Sigmoid colon (tissue), 7 donors: Measurements from ENCODE around the gene NLRP3. TPM values are rescaled to one million over a fixed set of nuclear protein-coding genes. Genes with fewer than 3 reads are reported as not detected.

Experiments used
- DNase-seq: peaks from one replicate; pipeline ENCODE4 v3.0.0-alpha.2; 2019
- H3K27ac ChIP-seq, 4 donors: fragments of 200-600 bp; sonication (generic); one replicate each; pipeline ENCODE4 v1.5.1; 2016 to 2019; ENCODE audit warnings: mild to moderate bottlenecking in 1 of 4
- H3K27me3 ChIP-seq, 3 donors: fragments of 200-600 bp; sonication (generic); one replicate each; pipeline ENCODE4 v1.5.1; 2019; ENCODE audit warnings: mild to moderate bottlenecking in 1 of 3
- H3K36me3 ChIP-seq, 4 donors: fragments of 200-600 bp; sonication (generic); one replicate each; pipeline ENCODE4 v1.5.1; 2016 to 2019
- H3K4me1 ChIP-seq, 4 donors: fragments of 200-600 bp; sonication (generic); one replicate each; pipeline ENCODE4 v1.5.1; 2017 to 2019
- H3K4me3 ChIP-seq, 4 donors: fragments of 200-600 bp; sonication (generic); one replicate each; pipeline ENCODE4 v1.5.1; 2017 to 2019; ENCODE audit warnings: mild to moderate bottlenecking in 2 of 4, moderate library complexity in 1 of 4
- H3K9me3 ChIP-seq, 4 donors: fragments of 200-600 bp in 3 of 4; sonication (generic) in 3 of 4; one replicate each; pipeline versions ENCODE4 v1.5.1 to v1.6.1; 2013 to 2019
- EP300 ChIP-seq, 4 donors: sonication (generic); formaldehyde crosslinking; IDR thresholded peaks; one replicate each; pipeline ENCODE4 v1.6.1; 2017; ENCODE audit warnings: antibody characterized with exemption in 4 of 4
- POLR2A ChIP-seq, 2 donors: fragments of 450-650 bp; IDR thresholded peaks; one replicate each; pipeline ENCODE4 v1.6.1; 2016; ENCODE audit warnings: antibody characterized with exemption in 2 of 2, mild to moderate bottlenecking in 2 of 2, moderate library complexity in 2 of 2
- POLR2AphosphoS5 ChIP-seq, 4 donors: sonication (generic); formaldehyde crosslinking; IDR thresholded peaks; one replicate each; pipeline ENCODE4 v1.6.1; 2017; ENCODE audit warnings: antibody characterized with exemption in 4 of 4
- WGBS, 2 donors: extraction: QIAGEN DNeasy Blood & Tissue Kit; methylation state at CpG; one replicate each; pipeline ENCODE4 v1.1.7; 2013; 5-methylcytosine and 5-hydroxymethylcytosine counted together
- intact Hi-C: fragments of 100-400 bp; cut with DNase I; formaldehyde crosslinking; loops from one replicate; pipeline ENCODE4 v1.15.1; 2023
- polyA plus RNA-seq, 3 donors: library from polyadenylated mRNA; stranded (reverse); fragments of 200-250 nt; gene quantifications; one replicate each; pipeline ENCODE4 v1.2.3, GENCODE V29; 2013
- total RNA-seq, 4 donors: library from RNA; depleted of rRNA; stranded (reverse); fragments of >200 nt; gene quantifications; one replicate each; pipeline ENCODE4 v1.1.0, GENCODE V29; 2016
- TF ChIP-seq, protein P1 (sequence below), 4 experiments: fragments of 450-650 bp in 3 of 4; fragments of 200-600 bp in 1 of 4; IDR thresholded peaks; one replicate each; pipeline ENCODE4 v1.5.1; 2016 to 2019; ENCODE audit warnings: antibody characterized with exemption in 4 of 4, mild to moderate bottlenecking in 3 of 4, moderate library complexity in 2 of 4
- donor health status: healthy with polysubstance abuse.
- donor health status: Bipolar disorder and iron deficiency.
- donor health status: healthy.

Gene NLRP3
- total and polyA plus RNA-seq, 7 donors = 1.1 to 3.3 (median 2.8) TPM

DNA sequence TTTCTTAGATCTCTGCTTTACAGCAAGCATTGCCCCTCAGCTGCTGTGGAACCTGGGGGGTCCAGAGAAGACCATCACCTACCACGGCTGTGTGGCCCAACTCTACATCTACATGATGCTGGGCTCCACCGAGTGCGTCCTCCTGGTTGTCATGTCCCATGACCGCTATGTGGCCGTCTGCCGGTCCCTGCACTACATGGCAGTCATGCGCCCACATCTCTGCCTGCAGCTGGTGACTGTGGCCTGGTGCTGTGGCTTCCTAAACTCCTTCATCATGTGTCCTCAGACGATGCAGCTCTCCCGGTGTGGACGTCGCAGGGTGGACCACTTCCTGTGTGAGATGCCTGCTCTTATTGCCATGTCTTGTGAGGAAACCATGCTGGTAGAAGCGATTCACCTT, 75.4 kb downstream of the NLRP3 start:
- WGBS, 2 donors = 88 to 91% methylated on average over 12 of the region's 12 CpGs
- intact Hi-C loops = no loop called here

DNA sequence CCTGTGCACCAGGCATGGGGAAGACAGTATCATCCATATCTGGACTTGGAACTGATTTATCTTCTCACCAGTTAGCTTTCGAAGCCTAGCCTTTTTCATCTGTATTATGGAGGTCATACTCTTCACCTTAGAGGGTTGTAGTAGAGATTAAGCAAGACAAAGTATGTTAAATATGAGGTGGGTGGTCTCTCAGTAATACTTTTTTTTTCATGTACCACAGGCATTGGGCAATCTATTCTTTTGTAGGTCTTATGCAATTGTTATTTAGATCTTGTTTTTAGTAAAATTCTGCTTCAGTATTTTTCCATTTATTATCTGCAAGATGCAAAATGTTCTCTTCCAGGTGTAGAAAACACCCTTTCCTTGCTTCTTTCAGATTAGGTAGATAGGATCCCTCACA, 77.1 kb downstream of the NLRP3 start:
- TF ChIP-seq POLR2AphosphoS5 (IDR thresholded peaks at IDR 0.05) (no peak), POLR2A (IDR thresholded peaks at IDR 0.05) (no peak), EP300 (IDR thresholded peaks at IDR 0.05) (no peak)
- TF ChIP-seq, protein P1, sequence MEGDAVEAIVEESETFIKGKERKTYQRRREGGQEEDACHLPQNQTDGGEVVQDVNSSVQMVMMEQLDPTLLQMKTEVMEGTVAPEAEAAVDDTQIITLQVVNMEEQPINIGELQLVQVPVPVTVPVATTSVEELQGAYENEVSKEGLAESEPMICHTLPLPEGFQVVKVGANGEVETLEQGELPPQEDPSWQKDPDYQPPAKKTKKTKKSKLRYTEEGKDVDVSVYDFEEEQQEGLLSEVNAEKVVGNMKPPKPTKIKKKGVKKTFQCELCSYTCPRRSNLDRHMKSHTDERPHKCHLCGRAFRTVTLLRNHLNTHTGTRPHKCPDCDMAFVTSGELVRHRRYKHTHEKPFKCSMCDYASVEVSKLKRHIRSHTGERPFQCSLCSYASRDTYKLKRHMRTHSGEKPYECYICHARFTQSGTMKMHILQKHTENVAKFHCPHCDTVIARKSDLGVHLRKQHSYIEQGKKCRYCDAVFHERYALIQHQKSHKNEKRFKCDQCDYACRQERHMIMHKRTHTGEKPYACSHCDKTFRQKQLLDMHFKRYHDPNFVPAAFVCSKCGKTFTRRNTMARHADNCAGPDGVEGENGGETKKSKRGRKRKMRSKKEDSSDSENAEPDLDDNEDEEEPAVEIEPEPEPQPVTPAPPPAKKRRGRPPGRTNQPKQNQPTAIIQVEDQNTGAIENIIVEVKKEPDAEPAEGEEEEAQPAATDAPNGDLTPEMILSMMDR (IDR thresholded peaks at IDR 0.05) = no peak
- no peak overlapping the region for H3K27ac ChIP-seq
- intact Hi-C loops = no loop called here
- H3K27me3 ChIP-seq = no peaks in the 10 kb centered on the region
- whole genome bisulfite sequencing, 2 donors = 89 to 90% methylated on average over 1 of the region's 1 CpG
- no peak for DNase-seq
- H3K4me3 ChIP-seq = no peak overlapping the region
- H3K9me3 ChIP-seq = no peaks in the 10 kb centered on the region
- no peaks in the 10 kb centered on the region for H3K4me1 ChIP-seq
- H3K36me3 ChIP-seq = no peaks in the 10 kb centered on the region

More for the DNA sequence above, 75.4 kb downstream of the NLRP3 start:
- no peaks in the 10 kb centered on the region for H3K4me1 ChIP-seq
- DNase-seq = no peak
- H3K36me3 ChIP-seq = no peaks in the 10 kb centered on the region
- H3K27ac ChIP-seq = no peak overlapping the region
- no peaks in the 10 kb centered on the region for H3K27me3 ChIP-seq
- TF ChIP-seq POLR2A (IDR thresholded peaks at IDR 0.05) = no peak
- TF ChIP-seq, protein P1 (IDR thresholded peaks at IDR 0.05) = no peak
- TF ChIP-seq POLR2AphosphoS5 (IDR thresholded peaks at IDR 0.05) = no peak
- no peak for TF ChIP-seq EP300 (IDR thresholded peaks at IDR 0.05)
- H3K4me3 ChIP-seq = no peak overlapping the region
- no peaks in the 10 kb centered on the region for H3K9me3 ChIP-seq

DNA sequence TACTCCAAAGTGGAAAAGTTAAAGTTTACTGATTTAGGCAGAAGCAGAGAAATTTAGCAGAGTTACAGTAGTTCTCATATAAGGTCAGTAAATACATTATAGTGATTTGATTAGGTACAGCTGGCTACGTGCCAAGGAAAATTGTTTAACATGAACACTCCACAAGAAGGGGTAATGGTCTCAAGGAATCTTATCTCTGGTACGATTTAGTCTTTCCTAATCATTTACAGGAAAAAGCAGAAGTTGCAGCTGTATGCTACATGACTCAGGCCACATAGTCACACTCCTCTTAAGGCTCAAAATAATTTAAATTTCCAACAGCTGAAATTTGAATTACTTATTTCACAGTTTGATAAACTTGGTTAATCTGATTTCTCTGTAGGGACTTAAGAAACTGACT, 78.8 kb downstream of the NLRP3 start:
- no peak for DNase-seq
- Histone ChIP-seq H3K27me3 (no peaks in the 10 kb centered on the region), H3K4me1 (no peaks in the 10 kb centered on the region), H3K4me3 (no peak overlapping the region), H3K36me3 (no peaks in the 10 kb centered on the region), H3K9me3 (no peaks in the 10 kb centered on the region), H3K27ac (no peak overlapping the region)
- intact Hi-C loops = no loop called here
- 13 to 36% methylated on average over 2 of the region's 2 CpGs for WGBS, 2 donors
- TF ChIP-seq, protein P1 (IDR thresholded peaks at IDR 0.05) = no peak
- TF ChIP-seq EP300 (IDR thresholded peaks at IDR 0.05) (no peak), POLR2A (IDR thresholded peaks at IDR 0.05) (no peak), POLR2AphosphoS5 (IDR thresholded peaks at IDR 0.05) (no peak)

DNA sequence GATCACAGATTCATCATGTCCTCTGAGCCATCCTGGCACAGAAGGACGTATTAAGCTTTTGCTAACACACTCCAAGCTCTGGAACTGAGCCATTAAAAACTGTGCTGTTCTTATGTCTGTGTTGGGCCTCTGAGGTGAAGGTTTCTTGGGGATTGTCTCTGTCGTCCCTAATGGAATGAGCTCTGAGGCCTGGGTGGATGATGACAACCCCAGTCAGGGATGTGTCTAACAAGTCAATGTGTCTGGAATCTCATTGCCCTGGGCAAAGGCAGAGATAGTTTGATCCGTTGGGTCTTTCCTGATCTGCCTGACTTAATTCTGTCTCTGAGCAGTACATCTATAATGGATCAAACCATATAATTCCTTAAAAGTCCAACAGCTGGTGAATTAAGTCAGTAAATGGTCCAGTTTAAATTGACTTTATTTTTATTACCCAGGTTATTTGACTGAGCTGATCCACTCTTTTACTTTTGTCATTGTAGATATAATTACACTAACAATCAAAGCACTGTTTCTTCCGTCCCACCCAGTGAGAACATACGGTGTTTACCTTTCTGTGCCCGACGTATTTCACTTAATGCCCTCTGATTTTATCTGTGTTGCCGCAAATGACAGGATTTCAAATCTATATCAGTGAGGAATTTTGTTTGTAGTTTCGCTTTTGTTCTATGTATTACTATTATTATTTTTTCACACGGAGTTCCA, 80.8 kb downstream of the NLRP3 start:
- Histone ChIP-seq H3K27ac (no peak overlapping the region), H3K27me3 (no peaks in the 10 kb centered on the region), H3K36me3 (no peaks in the 10 kb centered on the region), H3K4me3 (no peak overlapping the region), H3K9me3 (no peaks in the 10 kb centered on the region), H3K4me1 (no peaks in the 10 kb centered on the region)
- 17 to 62% methylated on average over 10 of the region's 10 CpGs for WGBS, 2 donors
- intact Hi-C loops = no loop called here
- DNase-seq = no peak
- no peak for TF ChIP-seq EP300 (IDR thresholded peaks at IDR 0.05)
- TF ChIP-seq, protein P1 (IDR thresholded peaks at IDR 0.05) = no peak
- no peak for TF ChIP-seq POLR2AphosphoS5 (IDR thresholded peaks at IDR 0.05)
- no peak for TF ChIP-seq POLR2A (IDR thresholded peaks at IDR 0.05)

Other genes with a start within 250 kb of the NLRP3 start
- 100 to 1,000 TPM in 2 of 4 donors, 10 to 100 TPM in 2; 43.2 to 122 (median 87.2) TPM for gene ZNF124, start 244.2 kb upstream of the NLRP3 start, total RNA-seq
- 1 to 10 TPM; 4.5 to 8.4 (median 8.3) TPM for gene ZNF124, start 244.2 kb upstream of the NLRP3 start, polyA plus RNA-seq
- not detected for gene VN1R5, start 160.1 kb upstream of the NLRP3 start, total RNA-seq
- gene VN1R5, start 160.1 kb upstream of the NLRP3 start, polyA plus RNA-seq = not detected
- 10 to 100 TPM; 31.6 to 70.7 (median 37.3) TPM for gene ZNF496, start 84.3 kb upstream of the NLRP3 start, total RNA-seq
- gene ZNF496, start 84.3 kb upstream of the NLRP3 start, polyA plus RNA-seq = 10 to 100 TPM in 1 of 3 donors, 1 to 10 TPM in 2; 3.2 to 10.1 (median 4.8) TPM
- gene OR2B11, start 41.9 kb downstream of the NLRP3 start, total RNA-seq = not detected
- under 1 TPM in 1 of 3 donors, not detected in 2; under 0.01 TPM for gene OR2B11, start 41.9 kb downstream of the NLRP3 start, polyA plus RNA-seq
- not detected for gene OR2C3, start 120.3 kb downstream of the NLRP3 start, total RNA-seq
- not detected for gene OR2C3, start 120.3 kb downstream of the NLRP3 start, polyA plus RNA-seq
- gene GCSAML, start 133.0 kb downstream of the NLRP3 start, total RNA-seq = 1 to 10 TPM in 1 of 4 donors, under 1 TPM in 1, not detected in 2; 0.16 to 1.4 TPM
- under 1 TPM in 2 of 3 donors, not detected in 1; 0.04 to 0.60 TPM for gene GCSAML, start 133.0 kb downstream of the NLRP3 start, polyA plus RNA-seq
- gene OR2G2, start 172.2 kb downstream of the NLRP3 start, total RNA-seq = not detected
- gene OR2G2, start 172.2 kb downstream of the NLRP3 start, polyA plus RNA-seq = not detected
- gene OR2G3, start 189.4 kb downstream of the NLRP3 start, total RNA-seq = not detected
- gene OR2G3, start 189.4 kb downstream of the NLRP3 start, polyA plus RNA-seq = not detected